Chondrocyte (in vitro differentiated cells): ENCODE results near the gene EWSR1. TPM values are rescaled to one million over a fixed set of nuclear protein-coding genes. Genes with fewer than 3 reads are reported as not detected.

ENCODE experiments used
- DNase-seq: peaks from one replicate; pipeline ENCODE4 v3.0.0; 2021; ENCODE audit warnings: mixed read lengths, low spot score
- H3K27ac Mint-ChIP-seq: one replicate; pipeline ENCODE4 v1.8.0; 2021; ENCODE audit warnings: mild to moderate bottlenecking, moderate library complexity, mixed read lengths; ENCODE audit not compliant: unreplicated experiment
- H3K27me3 Mint-ChIP-seq: 2 replicates; pipeline ENCODE4 v1.8.0; 2021; ENCODE audit warnings: low read depth, mixed read lengths
- H3K36me3 Mint-ChIP-seq: 2 replicates; pipeline ENCODE4 v1.8.0; 2021; ENCODE audit warnings: low read depth, mixed read lengths
- H3K4me1 Mint-ChIP-seq: 2 replicates; pipeline ENCODE4 v1.8.0; 2021; ENCODE audit warnings: low read depth, mild to moderate bottlenecking, mixed read lengths
- H3K4me3 Mint-ChIP-seq: one replicate; pipeline ENCODE4 v1.8.0; 2021; ENCODE audit warnings: mild to moderate bottlenecking, moderate library complexity, mixed read lengths; ENCODE audit not compliant: unreplicated experiment
- H3K9me3 Mint-ChIP-seq: 2 replicates; pipeline ENCODE4 v1.8.0; 2021; ENCODE audit warnings: low read depth, mixed read lengths
- total RNA-seq: library from RNA; stranded (reverse); gene quantifications from 3 replicates; pipeline ENCODE4 v1.2.1, GENCODE V29; 2021
- TF ChIP-seq, protein P1 (sequence below): fragments of 200-600 bp; sonication (generic); IDR thresholded peaks from 2 replicates; pipeline ENCODE4 v1.5.0; 2021; ENCODE audit warnings: antibody characterized with exemption, mild to moderate bottlenecking, moderate library complexity

EWSR1 gene
- total RNA-seq, 1 donor from 2014 or later: 139 TPM

DNA sequence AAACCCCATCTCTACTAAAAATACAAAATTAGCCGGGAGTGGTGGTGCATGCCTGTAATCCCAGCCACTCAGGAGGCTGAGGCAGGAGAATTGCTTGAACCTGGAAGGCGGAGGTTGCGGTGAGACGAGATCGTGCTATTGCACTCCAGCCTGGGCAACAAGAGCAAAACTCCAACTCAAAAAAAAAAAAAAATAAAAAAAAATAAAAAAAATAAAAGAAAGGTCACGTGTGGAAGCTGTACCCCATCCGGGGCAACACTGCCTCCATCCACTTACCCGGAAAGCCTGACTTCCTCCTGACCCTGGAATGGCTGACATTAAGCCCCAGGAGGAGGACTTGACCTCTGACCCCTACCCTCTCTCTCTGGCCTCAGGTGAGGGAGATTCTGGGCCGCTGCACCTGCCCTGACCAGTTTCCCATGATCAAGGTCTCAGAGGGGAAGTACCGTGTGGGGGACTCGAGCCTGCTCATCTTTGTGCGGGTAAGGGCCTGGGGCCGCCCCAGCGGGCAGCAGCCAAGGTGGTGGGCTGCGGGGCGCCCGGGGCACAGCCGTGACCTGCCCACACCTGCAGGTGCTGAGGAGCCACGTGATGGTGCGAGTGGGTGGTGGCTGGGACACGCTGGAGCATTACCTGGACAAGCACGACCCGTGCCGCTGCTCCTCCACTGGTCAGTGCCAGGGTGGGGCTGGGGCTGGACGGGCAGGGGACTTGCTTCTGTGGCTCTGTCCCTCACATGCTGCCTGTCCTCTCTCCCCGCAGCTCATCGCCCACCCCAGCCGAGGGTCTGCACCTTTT lies 42.2 kb downstream of the EWSR1 start:
- Mint-ChIP-seq H3K4me3 (no peak overlapping the region), H3K27ac (peak overlapping the region; percentile 94), H3K27me3 (peaks cover 13% of the 10 kb centered on the region)

DNA sequence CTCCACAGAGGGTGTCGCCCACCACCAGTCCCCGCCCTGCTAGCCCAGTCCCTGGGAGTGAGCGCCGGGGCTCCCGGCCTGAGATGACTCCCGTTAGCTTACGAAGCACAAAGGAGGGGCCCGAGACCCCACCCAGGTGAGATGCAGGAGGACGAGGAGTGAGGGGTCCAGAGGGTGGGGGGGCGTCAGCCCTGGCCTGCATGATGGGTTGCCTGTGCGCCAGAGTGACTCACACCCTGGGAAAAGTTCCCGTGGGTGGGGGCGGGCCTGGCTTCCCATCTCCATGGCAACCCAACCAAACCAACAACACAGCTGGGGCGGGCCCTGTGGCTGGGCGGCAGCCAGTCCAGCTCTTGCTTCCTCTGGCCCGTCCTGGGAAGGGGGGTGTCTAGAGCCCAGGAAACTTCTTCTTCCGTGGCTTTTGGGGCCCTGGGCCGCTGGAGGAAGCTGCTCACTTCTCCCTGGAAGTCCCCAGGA lies 42.8 kb downstream of the EWSR1 start:
- TF ChIP-seq, protein P1, sequence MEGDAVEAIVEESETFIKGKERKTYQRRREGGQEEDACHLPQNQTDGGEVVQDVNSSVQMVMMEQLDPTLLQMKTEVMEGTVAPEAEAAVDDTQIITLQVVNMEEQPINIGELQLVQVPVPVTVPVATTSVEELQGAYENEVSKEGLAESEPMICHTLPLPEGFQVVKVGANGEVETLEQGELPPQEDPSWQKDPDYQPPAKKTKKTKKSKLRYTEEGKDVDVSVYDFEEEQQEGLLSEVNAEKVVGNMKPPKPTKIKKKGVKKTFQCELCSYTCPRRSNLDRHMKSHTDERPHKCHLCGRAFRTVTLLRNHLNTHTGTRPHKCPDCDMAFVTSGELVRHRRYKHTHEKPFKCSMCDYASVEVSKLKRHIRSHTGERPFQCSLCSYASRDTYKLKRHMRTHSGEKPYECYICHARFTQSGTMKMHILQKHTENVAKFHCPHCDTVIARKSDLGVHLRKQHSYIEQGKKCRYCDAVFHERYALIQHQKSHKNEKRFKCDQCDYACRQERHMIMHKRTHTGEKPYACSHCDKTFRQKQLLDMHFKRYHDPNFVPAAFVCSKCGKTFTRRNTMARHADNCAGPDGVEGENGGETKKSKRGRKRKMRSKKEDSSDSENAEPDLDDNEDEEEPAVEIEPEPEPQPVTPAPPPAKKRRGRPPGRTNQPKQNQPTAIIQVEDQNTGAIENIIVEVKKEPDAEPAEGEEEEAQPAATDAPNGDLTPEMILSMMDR: no peak
- H3K4me3 Mint-ChIP-seq: no peak overlapping the region
- peaks cover 13% of the 10 kb centered on the region for H3K36me3 Mint-ChIP-seq
- peaks cover 48% of the 10 kb centered on the region for H3K4me1 Mint-ChIP-seq
- H3K9me3 Mint-ChIP-seq: no peaks in the 10 kb centered on the region
- peak; percentile 99 for DNase-seq
- H3K27ac Mint-ChIP-seq: peak overlapping the region; percentile 94
- H3K27me3 Mint-ChIP-seq: peaks cover 13% of the 10 kb centered on the region

More for the DNA sequence above, 42.2 kb downstream of the EWSR1 start:
- Mint-ChIP-seq H3K9me3 (no peaks in the 10 kb centered on the region), H3K36me3 (peaks cover 13% of the 10 kb centered on the region), H3K4me1 (peaks cover 50% of the 10 kb centered on the region)
- no peak for DNase-seq
- TF ChIP-seq, protein P1: no peak

DNA sequence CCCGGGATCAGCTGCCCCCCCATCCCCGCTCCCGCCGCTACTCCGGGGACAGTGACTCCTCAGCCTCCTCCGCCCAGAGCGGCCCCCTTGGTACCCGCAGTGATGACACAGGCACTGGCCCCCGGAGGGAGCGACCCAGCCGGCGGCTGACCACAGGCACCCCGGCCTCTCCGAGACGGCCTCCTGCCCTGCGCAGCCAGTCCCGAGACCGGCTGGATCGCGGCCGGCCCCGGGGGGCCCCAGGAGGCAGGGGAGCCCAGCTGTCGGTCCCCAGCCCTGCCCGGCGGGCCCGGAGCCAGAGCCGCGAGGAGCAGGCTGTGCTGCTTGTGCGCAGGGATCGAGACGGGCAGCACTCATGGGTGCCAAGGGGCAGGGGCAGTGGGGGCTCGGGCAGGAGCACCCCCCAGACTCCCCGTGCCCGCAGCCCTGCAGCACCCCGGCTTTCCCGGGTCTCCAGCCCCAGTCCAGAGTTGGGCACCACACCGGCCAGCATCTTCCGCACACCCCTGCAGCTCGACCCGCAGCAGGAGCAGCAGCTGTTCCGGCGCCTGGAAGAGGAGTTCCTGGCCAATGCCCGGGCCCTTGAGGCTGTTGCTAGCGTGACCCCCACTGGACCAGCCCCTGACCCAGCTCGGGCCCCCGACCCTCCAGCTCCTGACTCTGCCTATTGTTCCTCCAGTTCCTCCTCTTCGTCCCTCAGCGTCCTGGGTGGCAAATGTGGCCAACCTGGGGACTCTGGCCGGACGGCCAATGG lies 43.6 kb downstream of the EWSR1 start:
- peak; percentile 94 for DNase-seq
- H3K27ac Mint-ChIP-seq: peak overlapping the region; percentile 94

DNA sequence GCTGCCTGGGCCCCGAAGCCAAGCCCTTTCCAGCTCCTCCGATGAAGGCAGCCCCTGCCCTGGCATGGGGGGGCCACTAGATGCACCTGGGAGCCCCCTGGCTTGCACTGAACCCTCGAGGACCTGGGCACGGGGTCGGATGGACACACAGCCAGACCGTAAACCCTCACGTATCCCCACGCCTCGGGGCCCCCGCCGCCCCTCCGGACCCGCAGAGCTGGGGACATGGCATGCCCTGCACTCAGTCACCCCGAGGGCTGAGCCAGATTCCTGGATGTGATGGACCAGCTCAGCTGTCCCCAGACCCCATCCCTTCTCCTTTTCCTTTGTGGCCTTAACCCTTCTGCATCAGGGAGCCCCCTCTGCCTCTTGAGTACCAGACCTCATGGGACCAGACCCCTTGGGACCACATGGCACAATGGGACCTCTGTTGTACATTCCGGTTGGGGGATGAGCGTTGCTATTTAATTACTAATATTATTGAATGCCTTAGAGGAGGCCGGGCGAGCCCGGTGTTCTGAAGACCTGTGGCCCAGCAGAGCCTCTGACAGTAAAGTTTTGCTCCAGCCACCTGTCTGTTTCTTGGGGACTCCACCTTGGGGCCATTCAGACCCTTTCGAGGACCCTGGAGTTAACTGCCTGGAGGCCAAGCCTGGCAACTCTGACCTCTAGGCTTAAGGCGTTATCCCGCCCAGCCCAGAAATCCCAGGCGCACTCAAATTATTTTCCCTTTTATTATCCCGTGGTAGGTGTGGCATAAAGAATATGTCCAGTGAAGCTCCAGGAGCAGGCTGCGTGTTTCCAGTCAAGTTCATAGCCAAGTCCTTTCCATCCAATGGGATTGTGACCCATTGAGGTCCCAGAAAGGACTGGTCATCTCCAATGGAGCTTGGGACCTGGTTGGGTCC lies 44.4 kb downstream of the EWSR1 start:
- DNase-seq: peak; percentile 33
- H3K9me3 Mint-ChIP-seq: no peaks in the 10 kb centered on the region
- peaks cover 45% of the 10 kb centered on the region for H3K4me1 Mint-ChIP-seq
- TF ChIP-seq, protein P1: no peak
- peak overlapping the region; percentile 78 for H3K27ac Mint-ChIP-seq
- H3K4me3 Mint-ChIP-seq: no peak overlapping the region
- H3K27me3 Mint-ChIP-seq: peaks cover 14% of the 10 kb centered on the region
- peaks cover 13% of the 10 kb centered on the region for H3K36me3 Mint-ChIP-seq

More for the DNA sequence above, 43.6 kb downstream of the EWSR1 start:
- Mint-ChIP-seq H3K4me1 (peaks cover 47% of the 10 kb centered on the region), H3K27me3 (peaks cover 14% of the 10 kb centered on the region), H3K36me3 (peaks cover 13% of the 10 kb centered on the region), H3K4me3 (no peak overlapping the region), H3K9me3 (no peaks in the 10 kb centered on the region)
- TF ChIP-seq, protein P1: no peak
